Caco-2 (cell line): Measurements from ENCODE around the gene MAMLD1. TPM values are rescaled to one million over a fixed set of nuclear protein-coding genes. Genes with fewer than 3 reads are reported as not detected.

Experiments
- BruUV-seq: library from RNA; stranded (reverse); fragments of 400-500 nt; replicated peaks from 2 replicates; lab custom pipeline; 2021; lab: Mats Ljungman, UMichigan
- CTCF ChIA-PET: fragments of 300-600 bp; sonication (Branson Sonifier 250); formaldehyde crosslinking; loops from one replicate; lab custom pipeline; 2022; ENCODE audit warnings: antibody characterized with exemption; lab: Charles Lee
- POLR2A ChIA-PET: fragments of 300-600 bp; sonication (Branson Sonifier 250); formaldehyde crosslinking; loops from one replicate; lab custom pipeline; 2022; ENCODE audit warnings: antibody characterized with exemption; lab: Charles Lee
- DNase-seq, 2 experiments: peaks; one replicate each; pipeline versions ENCODE4 v3.0.0 to v3.0.0-alpha.2; 2020 to 2022
- H3K27me3 ChIP-seq: replicated peaks from 2 replicates; pipeline ENCODE4 v1.6.0; 2011; ENCODE audit warnings: low read length; ENCODE audit not compliant: control insufficient read depth, insufficient read depth
- H3K36me3 ChIP-seq: 2 replicates; pipeline ENCODE4 v1.5.1; 2011; ENCODE audit warnings: low read length; ENCODE audit not compliant: control insufficient read depth, insufficient read depth
- H3K4me1 ChIP-seq: fragments of 250-450 bp; sonication (Bioruptor Pico); 2 replicates; pipeline ENCODE4 v1.5.1; 2020; ENCODE audit warnings: mild to moderate bottlenecking
- H3K4me3 ChIP-seq: 2 replicates; pipeline ENCODE4 v1.5.1; 2011; ENCODE audit warnings: low read depth, mild to moderate bottlenecking, control low read depth, low read length
- H3K9me3 ChIP-seq: fragments of 250-450 bp; sonication (Bioruptor Pico); 2 replicates; pipeline ENCODE4 v1.5.1; 2020; ENCODE audit warnings: mild to moderate bottlenecking, moderate library complexity
- H3K27ac Mint-ChIP-seq: one replicate; pipeline ENCODE4 v1.8.0; 2022; ENCODE audit warnings: mixed read lengths; ENCODE audit not compliant: unreplicated experiment
- H3K27me3 Mint-ChIP-seq: one replicate; pipeline ENCODE4 v1.8.0; 2022; ENCODE audit warnings: mixed read lengths; ENCODE audit not compliant: insufficient read depth, unreplicated experiment
- H3K36me3 Mint-ChIP-seq: one replicate; pipeline ENCODE4 v1.8.0; 2022; ENCODE audit warnings: mild to moderate bottlenecking, mixed read lengths; ENCODE audit not compliant: insufficient read depth, unreplicated experiment
- H3K4me1 Mint-ChIP-seq: one replicate; pipeline ENCODE4 v1.8.0; 2022; ENCODE audit warnings: low read depth, mixed read lengths; ENCODE audit not compliant: unreplicated experiment
- H3K4me3 Mint-ChIP-seq: one replicate; pipeline ENCODE4 v1.8.0; 2022; ENCODE audit warnings: mild to moderate bottlenecking, moderate library complexity, mixed read lengths; ENCODE audit not compliant: unreplicated experiment
- H3K9me3 Mint-ChIP-seq: one replicate; pipeline ENCODE4 v1.8.0; 2022; ENCODE audit warnings: mixed read lengths; ENCODE audit not compliant: unreplicated experiment
- CTCF ChIP-seq, 2 experiments: fragments of 200-600 bp in 1 of 2; IDR thresholded peaks; 1 replicate in 1 of 2; 2 replicates in 1 of 2; pipeline versions ENCODE4 v1.5.1 to v1.8.0; 2011 to 2022; ENCODE audit warnings: antibody characterized with exemption in 1 of 2, control low read depth in 1 of 2, inconsistent platforms in 1 of 2, low read depth in 1 of 2, low read length in 1 of 2, mild to moderate bottlenecking in 1 of 2, moderate library complexity in 1 of 2; ENCODE audit not compliant: insufficient read depth in 1 of 2, severe bottlenecking in 1 of 2, unreplicated experiment in 1 of 2
- intact Hi-C: fragments of 100-400 bp; cut with micrococcal nuclease; formaldehyde crosslinking; loops from one replicate; pipeline ENCODE4 v1.10.0; 2022; ENCODE audit not compliant: unreplicated experiment
- total RNA-seq: library from RNA; stranded (reverse); gene quantifications from 2 replicates; pipeline ENCODE4 v1.2.3, GENCODE V29; 2022

The MAMLD1 gene
- total RNA-seq, 1 experiment from 2014 or later, result not detected

GRCh38 chrX:150455215-150455608 is 92.1 kb downstream of the MAMLD1 start:
- no peaks in the 10 kb centered on the region for H3K4me1 ChIP-seq
- CTCF ChIA-PET, result no interaction called here
- H3K9me3 Mint-ChIP-seq, result no peaks in the 10 kb centered on the region
- no peaks in the 10 kb centered on the region for H3K36me3 ChIP-seq
- TF ChIP-seq CTCF (IDR thresholded peaks at IDR 0.05; ENCODE audit: insufficient read depth in 1 of 2, low read depth in 1 of 2, low read length in 1 of 2, severe bottlenecking in 1 of 2, unreplicated experiment in 1 of 2), result no peak
- BruUV-seq, result no TSS peak
- no peak for DNase-seq
- no peaks in the 10 kb centered on the region for H3K27me3 ChIP-seq
- H3K4me1 Mint-ChIP-seq, result no peaks in the 10 kb centered on the region
- H3K4me3 Mint-ChIP-seq, result no peak overlapping the region
- no peaks in the 10 kb centered on the region for H3K36me3 Mint-ChIP-seq
- no peak overlapping the region for H3K27ac Mint-ChIP-seq
- intact Hi-C loops, result no loop called here
- H3K4me3 ChIP-seq, result no peak overlapping the region
- H3K27me3 Mint-ChIP-seq, result peaks cover 10% of the 10 kb centered on the region
- POLR2A ChIA-PET, result no interaction called here
- no peaks in the 10 kb centered on the region for H3K9me3 ChIP-seq

GRCh38 chrX:150456466-150456865 is 93.3 kb downstream of the MAMLD1 start:
- DNase-seq, result no peak
- Histone ChIP-seq H3K27me3 (no peaks in the 10 kb centered on the region), H3K9me3 (no peaks in the 10 kb centered on the region), H3K36me3 (no peaks in the 10 kb centered on the region), H3K4me1 (no peaks in the 10 kb centered on the region), H3K4me3 (no peak overlapping the region)
- TF ChIP-seq CTCF (IDR thresholded peaks at IDR 0.05; ENCODE audit: insufficient read depth in 1 of 2, low read depth in 1 of 2, low read length in 1 of 2, severe bottlenecking in 1 of 2, unreplicated experiment in 1 of 2), result no peak
- no peaks in the 10 kb centered on the region for H3K9me3 Mint-ChIP-seq
- H3K4me3 Mint-ChIP-seq, result no peak overlapping the region
- no peaks in the 10 kb centered on the region for H3K4me1 Mint-ChIP-seq
- ChIA-PET CTCF (no interaction called here), POLR2A (no interaction called here)
- H3K36me3 Mint-ChIP-seq, result no peaks in the 10 kb centered on the region
- peaks cover 10% of the 10 kb centered on the region for H3K27me3 Mint-ChIP-seq
- intact Hi-C loops, result no loop called here
- BruUV-seq, result no TSS peak
- H3K27ac Mint-ChIP-seq, result no peak overlapping the region

GRCh38 chrX:150456941-150457340 is 93.8 kb downstream of the MAMLD1 start:
- BruUV-seq, result no TSS peak
- Mint-ChIP-seq H3K4me3 (no peak overlapping the region), H3K27ac (no peak overlapping the region), H3K4me1 (no peaks in the 10 kb centered on the region), H3K27me3 (peaks cover 10% of the 10 kb centered on the region), H3K9me3 (no peaks in the 10 kb centered on the region), H3K36me3 (no peaks in the 10 kb centered on the region)
- no peak for DNase-seq
- Histone ChIP-seq H3K4me1 (no peaks in the 10 kb centered on the region), H3K36me3 (no peaks in the 10 kb centered on the region), H3K4me3 (no peak overlapping the region), H3K9me3 (no peaks in the 10 kb centered on the region), H3K27me3 (no peaks in the 10 kb centered on the region)
- ChIA-PET POLR2A (no interaction called here), CTCF (no interaction called here)
- intact Hi-C loops, result no loop called here
- no peak for TF ChIP-seq CTCF (IDR thresholded peaks at IDR 0.05; ENCODE audit: insufficient read depth in 1 of 2, low read depth in 1 of 2, low read length in 1 of 2, severe bottlenecking in 1 of 2, unreplicated experiment in 1 of 2)
